HEK293 (cell line): ENCODE measurements around the gene PCDH15.

ENCODE experiments used
- CTCF ChIA-PET: fragments of 350-600 bp; formaldehyde crosslinking; extraction: SDS; loops from one replicate; lab custom pipeline; 2021; ENCODE audit warnings: antibody characterized with exemption; lab: Yijun Ruan, JAX
- POLR2A ChIA-PET: fragments of 300-600 bp; formaldehyde crosslinking; extraction: SDS; loops from one replicate; lab custom pipeline; 2020; ENCODE audit warnings: antibody characterized with exemption, inconsistent platforms; lab: Yijun Ruan, JAX
- H3K27ac ChIP-seq: fragments of 200-500 bp; sonication (Bioruptor generic); 2 replicates; pipeline ENCODE4 v1.5.1; 2014; ENCODE audit warnings: low read depth, low read length, control low read depth, inconsistent platforms; ENCODE audit errors: extremely low read depth
- H3K36me3 ChIP-seq, 2 experiments: fragments of 200-500 bp in 1 of 2; sonication (Bioruptor generic) in 1 of 2; 1 replicate in 1 of 2; 2 replicates in 1 of 2; pipeline ENCODE4 v1.5.1; 2014 to 2017; ENCODE audit warnings: inconsistent platforms in 2 of 2, low read length in 2 of 2; ENCODE audit not compliant: control insufficient read depth in 2 of 2, insufficient read depth in 1 of 2
- H3K4me1 ChIP-seq: fragments of 200-500 bp; sonication (Bioruptor generic); 2 replicates; pipeline ENCODE4 v1.5.1; 2014; ENCODE audit warnings: mild to moderate bottlenecking, low read length, inconsistent platforms; ENCODE audit not compliant: control insufficient read depth, insufficient read depth
- H3K4me3 ChIP-seq: 2 replicates; pipeline ENCODE4 v1.5.1; 2011; ENCODE audit warnings: low read depth, mild to moderate bottlenecking, control low read depth, low read length, moderate library complexity
- H3K9me3 ChIP-seq: fragments of 200-500 bp; sonication (Bioruptor generic); 2 replicates; pipeline ENCODE4 v1.5.1; 2014; ENCODE audit warnings: low read depth, low read length, inconsistent platforms; ENCODE audit not compliant: control insufficient read depth, insufficient read depth
- PATZ1 ChIP-seq: fragments of 450-650 bp; formaldehyde crosslinking; IDR thresholded peaks from 2 replicates; pipeline ENCODE4 v1.5.1; 2016; ENCODE audit warnings: missing biosample characterization, missing genetic modification characterization
- PRDM10 ChIP-seq: fragments of 450-650 bp; formaldehyde crosslinking; IDR thresholded peaks from 2 replicates; pipeline ENCODE4 v1.5.1; 2016; ENCODE audit warnings: missing biosample characterization, missing genetic modification characterization
- REST ChIP-seq: fragments of 450-650 bp; formaldehyde crosslinking; IDR thresholded peaks from 2 replicates; pipeline ENCODE4 v1.5.1; 2016; ENCODE audit warnings: missing biosample characterization, missing genetic modification characterization
- ZNF184 ChIP-seq: fragments of 450-650 bp; IDR thresholded peaks from 2 replicates; pipeline ENCODE4 v1.5.1; 2018; ENCODE audit warnings: missing biosample characterization, mild to moderate bottlenecking, missing genetic modification characterization
- ZNF37A ChIP-seq: fragments of 450-650 bp; IDR thresholded peaks from 2 replicates; pipeline ENCODE4 v1.5.1; 2018; ENCODE audit warnings: missing biosample characterization, missing genetic modification characterization
- ZNF416 ChIP-seq: fragments of 450-650 bp; formaldehyde crosslinking; IDR thresholded peaks from 2 replicates; pipeline ENCODE4 v1.5.1; 2016; ENCODE audit warnings: missing biosample characterization, missing genetic modification characterization
- ZNF510 ChIP-seq: fragments of 450-650 bp; formaldehyde crosslinking; IDR thresholded peaks from 2 replicates; pipeline ENCODE4 v1.5.1; 2018; ENCODE audit warnings: mild to moderate bottlenecking, missing genetic modification characterization, missing biosample characterization; ENCODE audit not compliant: insufficient replicate concordance
- ZNF518A ChIP-seq: fragments of 450-650 bp; formaldehyde crosslinking; conservative IDR thresholded peaks from 2 replicates; pipeline ENCODE4 v1.5.1; 2016; ENCODE audit warnings: low read depth, missing biosample characterization, missing genetic modification characterization
- TF ChIP-seq, protein P1 (sequence below): fragments of 450-650 bp; formaldehyde crosslinking; IDR thresholded peaks from 2 replicates; pipeline ENCODE4 v1.5.1; 2016; ENCODE audit warnings: missing biosample characterization, missing genetic modification characterization, low read depth
- TF ChIP-seq, protein P2 (sequence below): fragments of 450-650 bp; formaldehyde crosslinking; IDR thresholded peaks from 2 replicates; pipeline ENCODE4 v1.5.1; 2016; ENCODE audit warnings: missing biosample characterization, missing genetic modification characterization
- TF ChIP-seq, protein P3 (sequence below): fragments of 450-650 bp; formaldehyde crosslinking; conservative IDR thresholded peaks from 2 replicates; pipeline ENCODE4 v1.5.1; 2016; ENCODE audit warnings: low read depth, missing biosample characterization, missing genetic modification characterization
- TF ChIP-seq, protein P4 (sequence below): fragments of 450-650 bp; formaldehyde crosslinking; IDR thresholded peaks from 2 replicates; pipeline ENCODE4 v1.5.1; 2016; ENCODE audit warnings: missing biosample characterization, missing genetic modification characterization

Gene PCDH15

DNA sequence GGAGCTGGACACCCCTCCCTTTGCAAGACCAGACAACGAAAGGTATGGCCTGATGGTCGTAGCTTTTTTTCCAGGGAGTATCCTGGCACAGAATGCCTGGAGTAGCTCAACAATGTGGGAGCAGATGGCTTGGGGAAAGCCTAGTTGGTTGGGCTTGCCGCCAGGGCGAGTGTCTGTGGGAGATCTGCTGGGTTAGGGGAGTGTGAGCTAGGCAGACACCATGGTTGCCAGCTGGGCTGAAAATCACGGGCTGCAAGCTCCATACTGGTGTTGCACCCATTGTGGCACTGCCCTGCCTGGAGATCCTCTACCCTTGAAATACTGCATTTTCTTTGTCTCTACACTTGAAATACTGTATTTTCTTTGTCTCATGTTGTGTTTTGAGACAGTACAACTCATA, 538.3 kb downstream of the PCDH15 start (continued):
- TF ChIP-seq REST (no peak), ZNF510 (tag by site-specific recombination) (no peak)

GRCh38 chr10:54259104-54259503, 541.9 kb downstream of the PCDH15 start:
- Histone ChIP-seq H3K4me3 (no peak overlapping the region), H3K36me3 (no peaks in the 10 kb centered on the region), H3K4me1 (no peaks in the 10 kb centered on the region), H3K27ac (no peak overlapping the region), H3K9me3 (no peaks in the 10 kb centered on the region)
- CTCF ChIA-PET: no interaction called here
- POLR2A ChIA-PET: no interaction called here
- TF ChIP-seq ZNF37A (tag by site-specific recombination): no peak
- TF ChIP-seq ZNF416 (tag by site-specific recombination): no peak
- TF ChIP-seq ZNF518A (tag by site-specific recombination): no peak
- TF ChIP-seq, protein P1, sequence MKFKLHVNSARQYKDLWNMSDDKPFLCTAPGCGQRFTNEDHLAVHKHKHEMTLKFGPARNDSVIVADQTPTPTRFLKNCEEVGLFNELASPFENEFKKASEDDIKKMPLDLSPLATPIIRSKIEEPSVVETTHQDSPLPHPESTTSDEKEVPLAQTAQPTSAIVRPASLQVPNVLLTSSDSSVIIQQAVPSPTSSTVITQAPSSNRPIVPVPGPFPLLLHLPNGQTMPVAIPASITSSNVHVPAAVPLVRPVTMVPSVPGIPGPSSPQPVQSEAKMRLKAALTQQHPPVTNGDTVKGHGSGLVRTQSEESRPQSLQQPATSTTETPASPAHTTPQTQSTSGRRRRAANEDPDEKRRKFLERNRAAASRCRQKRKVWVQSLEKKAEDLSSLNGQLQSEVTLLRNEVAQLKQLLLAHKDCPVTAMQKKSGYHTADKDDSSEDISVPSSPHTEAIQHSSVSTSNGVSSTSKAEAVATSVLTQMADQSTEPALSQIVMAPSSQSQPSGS (tag by site-specific recombination): no peak
- TF ChIP-seq PRDM10 (tag by site-specific recombination): no peak
- TF ChIP-seq, protein P2, sequence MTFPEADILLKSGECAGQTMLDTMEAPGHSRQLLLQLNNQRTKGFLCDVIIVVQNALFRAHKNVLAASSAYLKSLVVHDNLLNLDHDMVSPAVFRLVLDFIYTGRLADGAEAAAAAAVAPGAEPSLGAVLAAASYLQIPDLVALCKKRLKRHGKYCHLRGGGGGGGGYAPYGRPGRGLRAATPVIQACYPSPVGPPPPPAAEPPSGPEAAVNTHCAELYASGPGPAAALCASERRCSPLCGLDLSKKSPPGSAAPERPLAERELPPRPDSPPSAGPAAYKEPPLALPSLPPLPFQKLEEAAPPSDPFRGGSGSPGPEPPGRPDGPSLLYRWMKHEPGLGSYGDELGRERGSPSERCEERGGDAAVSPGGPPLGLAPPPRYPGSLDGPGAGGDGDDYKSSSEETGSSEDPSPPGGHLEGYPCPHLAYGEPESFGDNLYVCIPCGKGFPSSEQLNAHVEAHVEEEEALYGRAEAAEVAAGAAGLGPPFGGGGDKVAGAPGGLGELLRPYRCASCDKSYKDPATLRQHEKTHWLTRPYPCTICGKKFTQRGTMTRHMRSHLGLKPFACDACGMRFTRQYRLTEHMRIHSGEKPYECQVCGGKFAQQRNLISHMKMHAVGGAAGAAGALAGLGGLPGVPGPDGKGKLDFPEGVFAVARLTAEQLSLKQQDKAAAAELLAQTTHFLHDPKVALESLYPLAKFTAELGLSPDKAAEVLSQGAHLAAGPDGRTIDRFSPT (tag by site-specific recombination): no peak
- TF ChIP-seq PATZ1 (tag by site-specific recombination): no peak
- TF ChIP-seq, protein P3, sequence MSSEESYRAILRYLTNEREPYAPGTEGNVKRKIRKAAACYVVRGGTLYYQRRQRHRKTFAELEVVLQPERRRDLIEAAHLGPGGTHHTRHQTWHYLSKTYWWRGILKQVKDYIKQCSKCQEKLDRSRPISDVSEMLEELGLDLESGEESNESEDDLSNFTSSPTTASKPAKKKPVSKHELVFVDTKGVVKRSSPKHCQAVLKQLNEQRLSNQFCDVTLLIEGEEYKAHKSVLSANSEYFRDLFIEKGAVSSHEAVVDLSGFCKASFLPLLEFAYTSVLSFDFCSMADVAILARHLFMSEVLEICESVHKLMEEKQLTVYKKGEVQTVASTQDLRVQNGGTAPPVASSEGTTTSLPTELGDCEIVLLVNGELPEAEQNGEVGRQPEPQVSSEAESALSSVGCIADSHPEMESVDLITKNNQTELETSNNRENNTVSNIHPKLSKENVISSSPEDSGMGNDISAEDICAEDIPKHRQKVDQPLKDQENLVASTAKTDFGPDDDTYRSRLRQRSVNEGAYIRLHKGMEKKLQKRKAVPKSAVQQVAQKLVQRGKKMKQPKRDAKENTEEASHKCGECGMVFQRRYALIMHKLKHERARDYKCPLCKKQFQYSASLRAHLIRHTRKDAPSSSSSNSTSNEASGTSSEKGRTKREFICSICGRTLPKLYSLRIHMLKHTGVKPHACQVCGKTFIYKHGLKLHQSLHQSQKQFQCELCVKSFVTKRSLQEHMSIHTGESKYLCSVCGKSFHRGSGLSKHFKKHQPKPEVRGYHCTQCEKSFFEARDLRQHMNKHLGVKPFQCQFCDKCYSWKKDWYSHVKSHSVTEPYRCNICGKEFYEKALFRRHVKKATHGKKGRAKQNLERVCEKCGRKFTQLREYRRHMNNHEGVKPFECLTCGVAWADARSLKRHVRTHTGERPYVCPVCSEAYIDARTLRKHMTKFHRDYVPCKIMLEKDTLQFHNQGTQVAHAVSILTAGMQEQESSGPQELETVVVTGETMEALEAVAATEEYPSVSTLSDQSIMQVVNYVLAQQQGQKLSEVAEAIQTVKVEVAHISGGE: no peak
- TF ChIP-seq ZNF184 (tag by site-specific recombination): no peak
- TF ChIP-seq, protein P4, sequence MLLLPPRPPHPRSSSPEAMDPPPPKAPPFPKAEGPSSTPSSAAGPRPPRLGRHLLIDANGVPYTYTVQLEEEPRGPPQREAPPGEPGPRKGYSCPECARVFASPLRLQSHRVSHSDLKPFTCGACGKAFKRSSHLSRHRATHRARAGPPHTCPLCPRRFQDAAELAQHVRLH: no peak
